Measurements from ENCODE around the gene ZCCHC7.
"Not testable (repeated sequence)": the region's sequence is repeated elsewhere in the genome, so short reads cannot be mapped to it uniquely, and the experiment has no call there.

ZCCHC7 gene

GRCh38 chr9:37255187-37255586 lies 134.8 kb downstream of the ZCCHC7 start:
- no peak for DNase-seq (ENCODE audit: low read depth)

DNA sequence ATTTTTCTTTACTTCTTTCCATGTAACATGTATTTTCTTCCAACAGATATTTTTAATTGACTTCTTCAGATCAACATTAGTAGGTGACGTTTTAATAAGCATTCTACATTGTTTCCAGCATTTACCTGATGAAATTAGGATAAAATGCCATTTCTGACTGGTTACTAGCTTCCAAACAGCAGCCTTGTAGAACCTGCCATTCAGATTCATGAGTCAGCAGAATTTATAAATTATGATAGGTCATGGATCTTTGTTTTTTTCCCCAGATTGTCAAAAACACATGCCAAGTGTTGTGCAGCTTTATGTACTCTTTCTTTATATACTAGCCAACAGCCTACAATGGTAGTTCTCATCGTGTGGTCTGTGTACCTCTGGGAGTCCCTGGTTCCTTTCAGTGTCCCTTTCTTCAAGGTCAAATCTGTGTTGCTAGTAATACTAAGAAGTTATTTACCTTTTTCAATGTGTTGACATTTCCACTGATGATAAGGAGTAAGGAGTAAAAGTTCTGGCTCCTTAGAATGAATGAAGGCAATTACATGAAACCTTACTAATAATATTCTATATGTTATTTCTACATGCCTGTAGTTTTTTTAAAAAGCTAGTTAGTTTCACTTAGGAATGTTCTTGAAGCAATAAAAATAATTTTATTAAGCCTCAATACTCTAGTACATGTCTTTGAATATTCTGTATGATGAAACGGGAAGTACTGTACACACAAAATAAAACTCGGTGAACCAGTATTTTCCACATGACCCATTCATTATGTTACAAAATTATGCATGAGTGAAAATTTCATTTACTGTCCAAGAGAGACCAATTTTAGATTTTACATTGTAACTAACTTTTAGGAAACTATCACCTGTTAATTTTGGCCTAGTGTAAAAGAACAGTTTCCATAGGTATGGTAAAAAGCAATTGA lies 135.8 kb downstream of the ZCCHC7 start:
- DNase-seq (ENCODE audit: low read depth), result no peak

DNA sequence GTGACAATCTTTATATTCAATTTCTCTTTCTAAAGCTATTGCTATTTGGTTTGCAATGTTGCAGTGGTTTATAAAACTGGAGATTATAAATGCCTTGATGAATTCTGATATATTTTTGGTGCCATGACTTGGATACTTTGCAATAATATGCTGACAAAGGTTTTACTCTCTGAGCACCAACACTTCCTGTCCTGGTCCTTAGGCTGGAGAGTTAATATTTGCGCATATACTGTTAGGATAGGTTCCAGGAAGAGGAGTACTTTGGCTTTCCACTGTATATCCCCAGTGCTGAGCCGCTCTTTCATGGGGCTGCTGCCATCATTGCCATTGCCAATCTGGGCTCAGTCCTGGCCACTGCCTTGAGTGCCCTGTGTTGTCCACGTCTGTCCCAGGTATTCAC lies 139.6 kb downstream of the ZCCHC7 start:
- DNase-seq (ENCODE audit: low read depth), result no peak

GRCh38 chr9:37262410-37262809 lies 142.0 kb downstream of the ZCCHC7 start:
- no peak for DNase-seq (ENCODE audit: low read depth)

DNA sequence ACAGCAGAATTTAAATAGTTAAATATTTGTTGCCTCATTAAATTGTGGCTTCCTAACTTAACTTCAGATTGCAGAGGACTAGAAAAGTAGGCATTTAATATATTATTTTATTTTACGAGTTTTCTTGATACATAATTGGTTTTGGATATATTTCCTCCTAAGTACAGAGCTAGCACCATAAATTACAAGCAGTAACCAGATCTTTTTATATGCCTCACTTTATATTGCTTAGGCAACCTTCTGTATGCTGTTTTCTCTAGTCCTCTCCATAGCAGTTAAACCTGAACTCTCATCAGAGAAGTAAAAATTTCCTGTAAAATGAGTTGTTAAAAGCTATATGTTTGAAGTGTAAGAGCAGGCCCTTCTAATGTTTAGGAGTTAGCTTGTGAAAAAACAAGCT lies 144.2 kb downstream of the ZCCHC7 start:
- DNase-seq (ENCODE audit: low read depth), result no peak

DNA sequence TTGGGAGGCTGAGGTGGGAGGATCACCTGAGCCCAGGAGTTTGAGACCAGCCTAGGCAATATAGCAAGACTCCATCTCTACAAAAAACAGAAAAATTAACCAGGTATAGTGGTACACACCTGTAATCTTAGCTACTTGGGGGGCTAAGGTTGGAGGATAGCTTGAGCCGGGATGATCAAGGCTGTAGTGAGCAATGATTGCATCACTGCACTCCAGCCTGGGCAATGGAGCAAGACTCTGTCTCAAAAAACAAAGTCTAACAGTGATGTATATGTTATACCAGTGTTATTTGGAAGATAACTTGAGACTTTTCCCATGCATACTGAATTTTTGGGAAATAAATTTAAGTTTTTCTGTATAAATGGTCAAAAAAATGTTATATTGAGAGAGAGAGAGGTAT lies 146.3 kb downstream of the ZCCHC7 start:
- no peak for DNase-seq (ENCODE audit: low read depth)

DNA sequence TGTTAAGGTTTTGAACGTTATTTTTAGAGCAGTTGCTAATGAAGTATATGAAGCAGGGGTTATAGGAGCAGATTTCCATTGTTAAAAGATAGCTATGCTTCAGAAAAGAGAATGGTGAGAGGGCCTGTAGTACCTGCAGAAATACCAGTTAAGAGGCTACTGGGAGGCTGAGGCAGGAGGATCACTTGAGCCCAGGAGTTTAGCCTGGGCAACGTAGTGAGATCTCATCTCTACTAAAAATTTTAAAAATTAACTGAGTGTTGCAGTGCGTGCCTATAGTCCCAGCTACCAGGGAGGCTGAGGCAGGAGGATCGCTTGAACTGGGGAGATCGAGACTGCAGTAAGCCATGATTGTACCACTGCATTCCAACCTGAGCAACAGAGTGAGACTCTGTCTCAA lies 148.8 kb downstream of the ZCCHC7 start:
- DNase-seq (ENCODE audit: low read depth), result no peak

- no peak for DNase-seq (ENCODE audit: low read depth)
These were observed 151.3 kb downstream of the ZCCHC7 start for GRCh38 chr9:37271679-37272078.

DNA sequence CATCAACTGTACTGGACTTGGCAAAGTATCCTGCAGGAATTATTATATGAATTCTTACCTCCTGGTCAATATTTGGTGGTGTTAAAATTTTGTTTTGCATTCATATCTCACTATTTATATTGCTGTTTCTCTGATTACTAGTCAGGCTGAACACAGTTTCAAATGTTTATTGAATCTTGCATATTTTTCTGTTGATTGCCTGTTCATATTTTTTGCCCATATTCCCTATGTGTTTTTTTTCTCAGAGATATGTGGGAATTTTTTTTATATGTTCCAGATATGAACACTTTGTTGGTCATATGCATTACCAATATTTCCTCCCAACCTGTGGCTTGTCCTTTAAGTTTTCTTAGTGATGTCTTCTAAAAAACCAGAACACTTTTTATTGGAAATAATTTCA lies 153.2 kb downstream of the ZCCHC7 start:
- DNase-seq (ENCODE audit: low read depth), result no peak

DNA sequence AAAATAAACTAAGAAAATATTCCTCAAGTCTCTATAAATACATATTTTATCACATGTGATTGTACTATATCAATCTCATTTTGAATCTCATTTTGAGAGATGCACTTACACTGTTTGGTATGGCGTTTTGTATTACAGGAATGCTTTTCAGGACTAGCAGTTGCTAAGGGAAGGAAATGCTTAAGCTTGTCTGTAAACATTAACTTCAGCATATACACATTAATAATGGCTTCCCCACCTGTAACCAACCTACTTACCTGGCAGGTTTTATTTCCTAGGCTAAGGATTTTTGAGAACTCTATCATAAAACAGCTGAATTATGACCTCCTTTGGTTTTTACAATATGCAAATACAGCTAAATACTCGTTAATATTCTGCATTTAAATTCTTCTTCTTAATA lies 161.2 kb downstream of the ZCCHC7 start:
- DNase-seq (ENCODE audit: low read depth), result no peak

DNA sequence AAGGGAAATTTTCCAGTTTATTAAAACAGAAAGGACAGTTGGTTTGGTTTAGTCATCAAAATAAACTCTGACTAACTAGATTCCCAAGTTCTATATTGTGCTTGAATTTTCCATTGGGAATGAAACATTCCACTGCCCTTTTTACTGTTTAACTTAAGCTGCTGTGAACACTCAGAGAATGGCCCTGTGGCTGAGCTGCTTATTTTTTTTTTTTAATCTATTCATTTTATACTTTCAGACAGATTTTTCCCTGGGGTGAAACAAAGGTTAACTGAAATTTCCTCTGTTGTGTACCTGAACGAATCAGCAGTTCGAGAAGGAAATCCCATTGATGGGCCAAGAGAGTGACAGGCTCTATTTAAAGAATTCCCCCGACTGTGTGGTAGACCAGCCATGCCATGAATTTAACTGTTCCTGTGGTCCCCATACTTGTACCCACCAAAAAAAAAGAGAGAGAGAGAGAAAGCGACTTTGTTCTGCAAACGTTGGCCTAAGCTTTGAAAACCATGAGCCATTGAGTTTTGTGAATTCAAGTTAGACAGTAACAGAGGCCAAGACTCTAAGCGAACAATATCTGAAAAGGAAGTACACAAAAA lies 163.5 kb downstream of the ZCCHC7 start:
- no peak for DNase-seq (ENCODE audit: low read depth)

DNA sequence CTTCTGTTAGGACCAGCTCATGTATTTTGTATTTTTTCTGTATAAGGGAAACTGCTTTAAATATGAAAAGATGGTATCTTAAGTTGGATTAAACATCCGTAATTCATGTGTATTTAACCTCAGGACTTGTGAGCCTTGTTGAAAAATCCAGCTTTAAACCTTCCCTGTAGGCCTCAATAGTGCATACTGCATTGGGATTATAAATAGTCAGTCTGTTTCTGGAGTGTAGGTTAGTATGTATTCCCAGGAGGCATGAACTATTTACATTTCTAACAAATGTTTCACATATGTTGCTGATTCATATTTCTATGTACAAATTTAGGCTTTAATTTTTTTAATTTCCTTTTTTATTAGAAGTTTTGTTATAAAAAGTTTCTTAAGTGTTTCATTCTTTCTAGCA lies 164.3 kb downstream of the ZCCHC7 start:
- no peak for DNase-seq (ENCODE audit: low read depth)

- DNase-seq (ENCODE audit: low read depth), result no peak
These were observed 166.3 kb downstream of the ZCCHC7 start for GRCh38 chr9:37286530-37287175.

GRCh38 chr9:37287317-37287716 lies 166.9 kb downstream of the ZCCHC7 start:
- no peak for DNase-seq (ENCODE audit: low read depth)

GRCh38 chr9:37289631-37290030 lies 169.3 kb downstream of the ZCCHC7 start:
- DNase-seq (ENCODE audit: low read depth), result no peak

DNA sequence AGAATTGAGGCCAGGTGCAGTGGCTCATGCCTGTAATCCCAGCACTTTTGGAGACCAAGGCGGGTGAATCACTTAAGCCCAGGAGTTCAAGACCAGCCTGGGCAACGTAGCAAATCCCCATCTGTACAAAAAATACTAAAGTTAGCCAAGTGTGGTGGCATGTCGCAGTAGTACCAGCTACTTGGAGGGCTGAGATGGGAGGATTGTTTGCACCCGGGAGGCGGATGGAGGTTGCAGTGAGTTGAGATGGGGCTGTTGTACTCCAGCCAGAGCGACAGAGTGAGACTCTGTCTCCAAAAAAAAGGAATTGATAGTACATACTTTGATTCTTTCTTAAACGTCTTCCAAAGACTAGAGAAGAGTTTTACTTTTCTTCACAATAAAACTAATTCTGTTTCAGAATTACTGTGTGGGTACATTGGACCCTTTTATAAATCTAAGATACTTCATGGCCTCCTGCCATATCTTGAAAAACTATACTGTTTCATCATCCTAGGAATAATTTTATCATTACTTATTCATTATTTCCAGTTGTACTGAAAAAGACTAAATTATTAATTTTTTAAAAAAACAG lies 170.1 kb downstream of the ZCCHC7 start:
- no peak for DNase-seq (ENCODE audit: low read depth)

GRCh38 chr9:37290940-37291485 lies 170.6 kb downstream of the ZCCHC7 start:
- no peak for DNase-seq (ENCODE audit: low read depth)

- not testable (repeated sequence) for DNase-seq (ENCODE audit: low read depth)
These were observed 171.4 kb downstream of the ZCCHC7 start for GRCh38 chr9:37291612-37292238.

- no peak for DNase-seq (ENCODE audit: low read depth)
These were observed 172.5 kb downstream of the ZCCHC7 start for GRCh38 chr9:37292896-37293295.

- DNase-seq (ENCODE audit: low read depth), result no peak
These were observed 173.5 kb downstream of the ZCCHC7 start for GRCh38 chr9:37293664-37294524.

DNA sequence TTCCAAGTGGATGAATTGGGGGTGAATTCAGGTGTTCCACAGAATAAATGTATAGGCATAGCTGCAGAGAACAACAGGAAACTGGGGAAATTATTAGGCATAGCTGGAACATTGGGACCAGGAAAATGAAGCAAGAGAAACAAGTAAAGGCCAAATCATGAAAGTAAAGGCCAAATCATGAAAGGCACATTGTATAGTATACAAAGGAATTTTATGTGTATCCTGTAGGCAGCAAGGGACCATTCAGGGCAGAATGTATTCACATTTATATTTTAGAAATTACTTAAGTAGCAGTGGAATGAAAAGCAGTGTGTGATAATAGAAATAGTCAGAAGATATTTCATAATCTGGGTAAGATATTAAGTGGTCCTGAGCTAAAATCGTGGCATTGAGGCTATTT lies 174.8 kb downstream of the ZCCHC7 start:
- no peak for DNase-seq (ENCODE audit: low read depth)
